ENCODE results near the gene ZC3H4.
A peak's percentile ranks its signal among the peaks of the same experiment; 100 is the strongest.
"Not testable (repeated sequence)": the region's sequence is repeated elsewhere in the genome, so short reads cannot be mapped to it uniquely, and the experiment has no call there.

Gene ZC3H4

GRCh38 chr19:47107202-47107952 is 6.2 kb downstream of the ZC3H4 start:
- DNase-seq = peak; percentile 63

- DNase-seq = no peak
These were observed 6.8 kb downstream of the ZC3H4 start for GRCh38 chr19:47106821-47107201.

GRCh38 chr19:47105874-47106273 is 7.7 kb downstream of the ZC3H4 start:
- DNase-seq = no peak

- DNase-seq = no peak
These were observed 8.9 kb downstream of the ZC3H4 start for GRCh38 chr19:47104680-47105079.

GRCh38 chr19:47102346-47103060 is 11.1 kb downstream of the ZC3H4 start:
- no peak for DNase-seq

- DNase-seq = not testable (repeated sequence)
These were observed 12.5 kb downstream of the ZC3H4 start for GRCh38 chr19:47101116-47101515.

GRCh38 chr19:47100290-47100689 is 13.3 kb downstream of the ZC3H4 start:
- DNase-seq = no peak

- no peak for DNase-seq
These were observed 14.0 kb downstream of the ZC3H4 start for GRCh38 chr19:47099576-47100050.

GRCh38 chr19:47098608-47099007 is 15.0 kb downstream of the ZC3H4 start:
- DNase-seq = no peak

- DNase-seq = peak; percentile 75
These were observed 16.0 kb downstream of the ZC3H4 start for GRCh38 chr19:47097396-47098201.

GRCh38 chr19:47096721-47097120 is 16.9 kb downstream of the ZC3H4 start:
- no peak for DNase-seq

- DNase-seq = no peak
These were observed 17.4 kb downstream of the ZC3H4 start for GRCh38 chr19:47096100-47096704.

GRCh38 chr19:47095476-47096099 is 18.0 kb downstream of the ZC3H4 start:
- no peak for DNase-seq

- DNase-seq = no peak
These were observed 18.8 kb downstream of the ZC3H4 start for GRCh38 chr19:47094557-47095475.

- no peak for DNase-seq
These were observed 19.7 kb downstream of the ZC3H4 start for GRCh38 chr19:47093841-47094240.

- DNase-seq = no peak
These were observed 20.3 kb downstream of the ZC3H4 start for GRCh38 chr19:47093254-47093653.

- no peak for DNase-seq
These were observed 23.7 kb downstream of the ZC3H4 start for GRCh38 chr19:47089767-47090350.

- no peak for DNase-seq
These were observed 27.3 kb downstream of the ZC3H4 start for GRCh38 chr19:47086280-47086679.

- DNase-seq = no peak
These were observed 28.6 kb downstream of the ZC3H4 start for GRCh38 chr19:47084879-47085439.

- DNase-seq = no peak
These were observed 31.1 kb downstream of the ZC3H4 start for GRCh38 chr19:47082493-47082892.

- no peak for DNase-seq
These were observed 32.5 kb downstream of the ZC3H4 start for GRCh38 chr19:47081095-47081494.
